ENCODE data around the gene TOGARAM1.
"Not testable (repeated sequence)": the region's sequence is repeated elsewhere in the genome, so short reads cannot be mapped to it uniquely, and the experiment has no call there.

Gene TOGARAM1

GRCh38 chr14:45038865-45039264, 76.9 kb downstream of the TOGARAM1 start:
- DNase-seq (ENCODE audit: low spot score) = no peak

- no peak for DNase-seq (ENCODE audit: low spot score)
Observed at GRCh38 chr14:45039390-45039789, 77.4 kb downstream of the TOGARAM1 start.

- DNase-seq (ENCODE audit: low spot score) = no peak
Observed at GRCh38 chr14:45041641-45042040, 79.7 kb downstream of the TOGARAM1 start.

- no peak for DNase-seq (ENCODE audit: low spot score)
Observed at GRCh38 chr14:45044638-45045037, 82.6 kb downstream of the TOGARAM1 start.

- no peak for DNase-seq (ENCODE audit: low spot score)
Observed at GRCh38 chr14:45048385-45048784, 86.4 kb downstream of the TOGARAM1 start.

- no peak for DNase-seq (ENCODE audit: low spot score)
Observed at GRCh38 chr14:45051180-45051579, 89.2 kb downstream of the TOGARAM1 start.

GRCh38 chr14:45051896-45052295, 89.9 kb downstream of the TOGARAM1 start:
- DNase-seq (ENCODE audit: low spot score) = no peak

- DNase-seq (ENCODE audit: low spot score) = no peak
Observed at GRCh38 chr14:45057349-45057748, 95.4 kb downstream of the TOGARAM1 start.

- no peak for DNase-seq (ENCODE audit: low spot score)
Observed at GRCh38 chr14:45057881-45058364, 95.9 kb downstream of the TOGARAM1 start.

GRCh38 chr14:45060551-45060950, 98.6 kb downstream of the TOGARAM1 start:
- DNase-seq (ENCODE audit: low spot score) = no peak

- DNase-seq (ENCODE audit: low spot score) = no peak
Observed at GRCh38 chr14:45065540-45065939, 103.5 kb downstream of the TOGARAM1 start.

GRCh38 chr14:45065956-45066355, 104.0 kb downstream of the TOGARAM1 start:
- no peak for DNase-seq (ENCODE audit: low spot score)

- DNase-seq (ENCODE audit: low spot score) = no peak
Observed at GRCh38 chr14:45066667-45067066, 104.7 kb downstream of the TOGARAM1 start.

GRCh38 chr14:45068396-45068795, 106.4 kb downstream of the TOGARAM1 start:
- DNase-seq (ENCODE audit: low spot score) = no peak

GRCh38 chr14:45070215-45070614, 108.2 kb downstream of the TOGARAM1 start:
- no peak for DNase-seq (ENCODE audit: low spot score)

- no peak for DNase-seq (ENCODE audit: low spot score)
Observed at GRCh38 chr14:45072126-45072525, 110.1 kb downstream of the TOGARAM1 start.

- DNase-seq (ENCODE audit: low spot score) = no peak
Observed at GRCh38 chr14:45073231-45073879, 111.4 kb downstream of the TOGARAM1 start.

GRCh38 chr14:45078323-45078722, 116.3 kb downstream of the TOGARAM1 start:
- DNase-seq (ENCODE audit: low spot score) = no peak

GRCh38 chr14:45080416-45080968, 118.5 kb downstream of the TOGARAM1 start:
- DNase-seq (ENCODE audit: low spot score) = not testable (repeated sequence)

- DNase-seq (ENCODE audit: low spot score) = not testable (repeated sequence)
Observed at GRCh38 chr14:45081096-45081495, 119.1 kb downstream of the TOGARAM1 start.

- no peak for DNase-seq (ENCODE audit: low spot score)
Observed at GRCh38 chr14:45082420-45082819, 120.4 kb downstream of the TOGARAM1 start.

GRCh38 chr14:45083617-45083975, 121.6 kb downstream of the TOGARAM1 start:
- no peak for DNase-seq (ENCODE audit: low spot score)

GRCh38 chr14:45083976-45084722, 122.2 kb downstream of the TOGARAM1 start, which contains the start of gene PRPF39:
PRPF39 (plus strand) TSS chr14:45084116; CDS start chr14:45095240, 11,124 bp downstream.
- DNase-seq (ENCODE audit: low spot score) = peak; percentile 97

Measured in ecto neural progenitor cell (in vitro differentiated cells).